Lower leg skin (tissue), 3 donors: ENCODE measurements around the gene SNRPE.

Experiments
- POLR2A ChIP-seq, 2 donors: fragments of 450-650 bp; IDR thresholded peaks; one replicate each; pipeline ENCODE4 v1.6.1; 2016 to 2017; ENCODE audit warnings: antibody characterized with exemption in 2 of 2, mild to moderate bottlenecking in 1 of 2, moderate library complexity in 1 of 2
- TF ChIP-seq, protein P1 (sequence below), 3 donors: fragments of 450-650 bp; IDR thresholded peaks; one replicate each; pipeline ENCODE4 v1.5.1; 2016; ENCODE audit warnings: antibody characterized with exemption in 3 of 3, mild to moderate bottlenecking in 3 of 3, moderate library complexity in 2 of 3

DNA sequence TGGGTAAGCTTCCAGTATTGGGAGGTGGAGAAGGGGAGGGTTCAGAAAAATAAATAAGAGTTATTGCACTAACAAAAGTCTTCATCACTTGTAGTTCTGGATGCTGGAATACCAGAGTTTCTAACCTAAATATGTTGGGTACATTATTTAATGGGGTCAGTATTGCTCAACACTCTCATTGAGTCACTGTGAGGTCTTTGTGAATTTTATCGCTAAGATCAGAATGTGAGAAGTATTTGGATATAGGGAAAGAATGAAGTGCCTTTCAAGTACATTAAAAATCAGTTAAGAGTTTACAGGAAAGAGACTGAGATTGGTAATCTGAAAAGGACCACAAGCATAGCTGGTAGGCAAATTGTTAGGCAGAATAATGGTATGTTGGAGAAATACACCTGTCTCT is 8.8 kb downstream of the SNRPE start:
- TF ChIP-seq POLR2A (IDR thresholded peaks at IDR 0.05), result no peak
- TF ChIP-seq, protein P1, sequence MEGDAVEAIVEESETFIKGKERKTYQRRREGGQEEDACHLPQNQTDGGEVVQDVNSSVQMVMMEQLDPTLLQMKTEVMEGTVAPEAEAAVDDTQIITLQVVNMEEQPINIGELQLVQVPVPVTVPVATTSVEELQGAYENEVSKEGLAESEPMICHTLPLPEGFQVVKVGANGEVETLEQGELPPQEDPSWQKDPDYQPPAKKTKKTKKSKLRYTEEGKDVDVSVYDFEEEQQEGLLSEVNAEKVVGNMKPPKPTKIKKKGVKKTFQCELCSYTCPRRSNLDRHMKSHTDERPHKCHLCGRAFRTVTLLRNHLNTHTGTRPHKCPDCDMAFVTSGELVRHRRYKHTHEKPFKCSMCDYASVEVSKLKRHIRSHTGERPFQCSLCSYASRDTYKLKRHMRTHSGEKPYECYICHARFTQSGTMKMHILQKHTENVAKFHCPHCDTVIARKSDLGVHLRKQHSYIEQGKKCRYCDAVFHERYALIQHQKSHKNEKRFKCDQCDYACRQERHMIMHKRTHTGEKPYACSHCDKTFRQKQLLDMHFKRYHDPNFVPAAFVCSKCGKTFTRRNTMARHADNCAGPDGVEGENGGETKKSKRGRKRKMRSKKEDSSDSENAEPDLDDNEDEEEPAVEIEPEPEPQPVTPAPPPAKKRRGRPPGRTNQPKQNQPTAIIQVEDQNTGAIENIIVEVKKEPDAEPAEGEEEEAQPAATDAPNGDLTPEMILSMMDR (IDR thresholded peaks at IDR 0.05), result no peak
